ENCODE results near the gene TMEM115.

- TF ChIP-seq POLR2A (IDR thresholded peaks at IDR 0.05) (no peak), CTCF (IDR thresholded peaks at IDR 0.05) (no peak), POLR2AphosphoS5 (IDR thresholded peaks at IDR 0.05) (no peak)
Measured at GRCh38 chr3:50374363-50375257, 15.3 kb upstream of the TMEM115 start.
